HepG2 (cell line): ENCODE measurements around the gene MAGIX. TPM values are rescaled to one million over a fixed set of nuclear protein-coding genes. Genes with fewer than 3 reads are reported as not detected.

Experiments
- ATAC-seq: fragments of 200-7000 bp; cut with Tn5 transposase; 3 replicates; pipeline ENCODE4 v1.9.1; 2020; ENCODE audit warnings: mild to moderate bottlenecking, moderate library complexity
- BruUV-seq: library from RNA; stranded (reverse); fragments of 400-500 nt; replicated peaks from 2 replicates; lab custom pipeline; 2021; lab: Mats Ljungman, UMichigan
- CTCF ChIA-PET: fragments of 300-600 bp; formaldehyde crosslinking; extraction: SDS; loops from one replicate; lab custom pipeline; 2021; ENCODE audit warnings: low total read pairs, inconsistent platforms, low intra/inter-chr PET ratio; lab: Yijun Ruan, JAX
- POLR2A ChIA-PET: fragments of 350-600 bp; sonication (Branson Sonifier 250); formaldehyde crosslinking; loops from one replicate; lab custom pipeline; 2020; ENCODE audit warnings: antibody characterized with exemption, inconsistent platforms; lab: Yijun Ruan, JAX
- DNase-seq: peaks from one replicate; pipeline ENCODE4 v3.0.0-alpha.2; 2015; ENCODE audit warnings: low spot score
- FAIRE-seq: peaks from 3 replicates; lab custom pipeline; 2011; peaks lifted over from hg19 to GRCh38; lab: Jason Lieb, UNC
- H2AFZ ChIP-seq: one replicate; pipeline ENCODE4 v1.6.1; 2011; ENCODE audit warnings: low read length, inconsistent platforms
- H3K27ac ChIP-seq: fragments of 300-600 bp; 3 replicates; pipeline ENCODE4 v1.8.0; 2011; ENCODE audit warnings: mixed run types, mild to moderate bottlenecking, mixed read lengths, low read length, inconsistent platforms; ENCODE audit not compliant: insufficient read depth; ENCODE audit errors: extremely low read length
- H3K27me3 ChIP-seq, 2 experiments: fragments of 200-600 bp in 1 of 2; 2 replicates in 1 of 2; 3 replicates in 1 of 2; pipeline versions ENCODE4 v1.6.0 to v1.8.0; 2011; ENCODE audit warnings: low read length in 2 of 2, mild to moderate bottlenecking in 2 of 2, moderate library complexity in 2 of 2, inconsistent platforms in 1 of 2; ENCODE audit not compliant: insufficient read depth in 2 of 2, control insufficient read depth in 1 of 2
- H3K36me3 ChIP-seq, 2 experiments: fragments of 200-600 bp in 1 of 2; replicated peaks in 1 of 2; 2 replicates in 1 of 2; 3 replicates in 1 of 2; pipeline versions ENCODE4 v1.5.1 to v1.8.0; 2011; ENCODE audit warnings: low read length in 2 of 2, inconsistent platforms in 1 of 2; ENCODE audit not compliant: insufficient read depth in 2 of 2, control insufficient read depth in 1 of 2
- H3K4me1 ChIP-seq: 2 replicates; pipeline ENCODE4 v1.5.1; 2012; ENCODE audit warnings: low read length, inconsistent platforms; ENCODE audit not compliant: insufficient read depth
- H3K4me2 ChIP-seq: 2 replicates; pipeline ENCODE4 v1.6.0; 2011; ENCODE audit warnings: low read depth, low read length, inconsistent platforms
- H3K4me3 ChIP-seq, 3 experiments: fragments of 200-600 bp in 1 of 3; sonication (generic), shearing (Covaris generic) in 1 of 3; replicated peaks in 1 of 3; 2 replicates each; pipeline ENCODE4 v1.5.1; 2011 to 2016; ENCODE audit warnings: low read length in 3 of 3, inconsistent platforms in 2 of 3, low read depth in 2 of 3, mild to moderate bottlenecking in 2 of 3, control low read depth in 1 of 3, mixed read lengths in 1 of 3; ENCODE audit not compliant: insufficient read depth in 1 of 3
- H3K79me2 ChIP-seq: one replicate; pipeline ENCODE4 v1.6.1; 2011; ENCODE audit warnings: low read length, inconsistent platforms; ENCODE audit not compliant: insufficient read depth
- H3K9ac ChIP-seq: 2 replicates; pipeline ENCODE4 v1.6.0; 2011; ENCODE audit warnings: mild to moderate bottlenecking, low read depth, low read length, inconsistent platforms; ENCODE audit not compliant: insufficient read depth
- H3K9me3 ChIP-seq: 2 replicates; pipeline ENCODE4 v1.5.1; 2012; ENCODE audit warnings: mild to moderate bottlenecking, low read length
- H4K20me1 ChIP-seq: 2 replicates; pipeline ENCODE4 v1.6.0; 2011; ENCODE audit warnings: inconsistent platforms, mild to moderate bottlenecking, low read length, moderate library complexity; ENCODE audit not compliant: insufficient read depth
- ATF1 ChIP-seq: IDR thresholded peaks from 2 replicates; pipeline ENCODE4 v1.6.1; 2016; ENCODE audit warnings: mild to moderate bottlenecking, control low read depth
- HNRNPL ChIP-seq: fragments of 200-400 bp; formaldehyde crosslinking; IDR thresholded peaks from 2 replicates; pipeline ENCODE4 v1.6.1; 2017; ENCODE audit warnings: mild to moderate bottlenecking, low read depth, low read length
- IRX3 ChIP-seq: sonication (generic); formaldehyde crosslinking; IDR thresholded peaks from 2 replicates; pipeline ENCODE4 v1.8.1; 2023; ENCODE audit warnings: mild to moderate bottlenecking, low read depth, missing genetic modification reagents, borderline replicate concordance
- KMT2B ChIP-seq: IDR thresholded peaks from 2 replicates; pipeline ENCODE4 v1.6.1; 2016; ENCODE audit warnings: missing genetic modification reagents, missing compliant biosample characterization
- NONO ChIP-seq, 2 experiments: fragments of 450-650 bp in 1 of 2; sonication (generic) in 1 of 2; formaldehyde crosslinking in 1 of 2; IDR thresholded peaks in 1 of 2; conservative IDR thresholded peaks in 1 of 2; 2 replicates each; pipeline versions ENCODE4 v1.6.1 to v1.8.0; 2017 to 2022; ENCODE audit warnings: mild to moderate bottlenecking in 1 of 2, missing genetic modification reagents in 1 of 2, moderate library complexity in 1 of 2
- PLSCR1 ChIP-seq: sonication (generic); formaldehyde crosslinking; IDR thresholded peaks from 2 replicates; pipeline ENCODE4 v1.5.0; 2020; ENCODE audit warnings: missing genetic modification reagents, mild to moderate bottlenecking, borderline replicate concordance
- RBM39 ChIP-seq: fragments of 200-400 bp; formaldehyde crosslinking; IDR thresholded peaks from one replicate; pipeline ENCODE4 v1.6.1; 2018; ENCODE audit warnings: antibody characterized with exemption, mild to moderate bottlenecking, low read depth, low read length; ENCODE audit not compliant: poor library complexity, severe bottlenecking
- RXRA ChIP-seq: sonication (generic); formaldehyde crosslinking; IDR thresholded peaks from 2 replicates; pipeline ENCODE4 v1.5.1; 2020; ENCODE audit warnings: missing genetic modification reagents
- SOX5 ChIP-seq: IDR thresholded peaks from 2 replicates; pipeline ENCODE4 v1.6.1; 2016; ENCODE audit warnings: borderline replicate concordance
- XBP1 ChIP-seq: sonication (generic); formaldehyde crosslinking; IDR thresholded peaks from 2 replicates; pipeline ENCODE4 v1.5.0; 2020; ENCODE audit warnings: missing genetic modification reagents
- ZBTB46 ChIP-seq: sonication (generic); formaldehyde crosslinking; IDR thresholded peaks from 2 replicates; pipeline ENCODE4 v1.4.0; 2020; ENCODE audit warnings: mild to moderate bottlenecking, missing genetic modification reagents, borderline replicate concordance
- ZNF333 ChIP-seq: sonication (generic); formaldehyde crosslinking; IDR thresholded peaks from 2 replicates; pipeline ENCODE4 v1.4.0; 2020; ENCODE audit warnings: mild to moderate bottlenecking, missing genetic modification reagents, borderline replicate concordance
- ZNF761 ChIP-seq: sonication (generic); formaldehyde crosslinking; conservative IDR thresholded peaks from 2 replicates; pipeline ENCODE4 v1.4.0; 2020; ENCODE audit warnings: mild to moderate bottlenecking, missing genetic modification reagents
- ZNF878 ChIP-seq: sonication (generic); formaldehyde crosslinking; IDR thresholded peaks from 2 replicates; pipeline ENCODE4 v1.8.1; 2023; ENCODE audit warnings: mild to moderate bottlenecking, missing genetic modification reagents, moderate library complexity
- WGBS: methylation state at CpG from one replicate; pipeline ENCODE4 v1.1.6; 2017; ENCODE audit warnings: low lambda C conversion rate; 5-methylcytosine and 5-hydroxymethylcytosine counted together
- in situ Hi-C: cut with HindIII; loops from 2 replicates; pipeline ENCODE4 v1.10.0; 2017; ENCODE audit warnings: low pct_unique_long_range_greater_than_20kb; ENCODE audit not compliant: extremely low pct_ligation_motif_present
- intact Hi-C: fragments of 100-400 bp; cut with micrococcal nuclease; formaldehyde crosslinking; loops from one replicate; pipeline ENCODE4 v1.10.0; 2022; ENCODE audit not compliant: unreplicated experiment
- polyA plus RNA-seq, 8 experiments: library from polyadenylated mRNA; depleted of rRNA in 3 of 8; stranded (reverse) in 7 of 8; unstranded in 1 of 8; fragments of >200 nt; fragmentation: Illumina TruSeq in 4 of 8; extraction: Trizol in 4 of 8; gene quantifications; 2 replicates each; pipeline versions ENCODE4 v1.2.1 to v1.2.3, GENCODE V29; 2011 to 2016; ENCODE audit warnings: low read depth in 4 of 8, missing spikeins in 1 of 8, mixed read lengths in 1 of 8; ENCODE audit not compliant: insufficient read depth in 1 of 8
- total RNA-seq, 5 experiments: library from RNA; depleted of rRNA; stranded (reverse); fragments of >200 nt; fragmentation: Illumina TruSeq; extraction: Trizol; gene quantifications; 2 replicates each; pipeline ENCODE4 v1.2.3, GENCODE V29; 2016; ENCODE audit warnings: low read depth in 1 of 5
- TF ChIP-seq, protein P1 (sequence below), 2 experiments: sonication (generic) in 1 of 2; formaldehyde crosslinking in 1 of 2; IDR thresholded peaks; 2 replicates each; pipeline versions ENCODE4 v1.6.1 to v1.9.0; 2014 to 2022; ENCODE audit warnings: antibody characterized with exemption in 1 of 2, borderline replicate concordance in 1 of 2, inconsistent platforms in 1 of 2, low read depth in 1 of 2, missing genetic modification reagents in 1 of 2

MAGIX gene
- total and polyA plus RNA-seq, 2 of the 13 experiments (the other 11 are each of a cell fraction or from before 2014, with no cell fraction given): 0.63 to 1.2 TPM

- no peak for TF ChIP-seq RXRA (CRISPR knock-in tag)
- TF ChIP-seq PLSCR1 (CRISPR knock-in tag): no peak
- no peak for TF ChIP-seq ZNF878 (CRISPR knock-in tag)
Observed at GRCh38 chrX:49147282-49147681, 15.3 kb upstream of the MAGIX start (continued).

GRCh38 chrX:49147936-49148335 is 14.6 kb upstream of the MAGIX start:
- DNase-seq (no peak), FAIRE-seq (no peak)
- H3K79me2 ChIP-seq: no peaks in the 10 kb centered on the region
- H3K4me1 ChIP-seq: peaks cover 25% of the 10 kb centered on the region
- no peaks in the 10 kb centered on the region for H3K36me3 ChIP-seq
- in situ Hi-C loops: no loop called here
- no TSS peak for BruUV-seq
- CTCF ChIA-PET: no interaction called here
- H3K4me3 ChIP-seq: no peak overlapping the region
- intact Hi-C loops: no loop called here
- TF ChIP-seq XBP1 (CRISPR knock-in tag): no peak
- no peak for TF ChIP-seq ZNF761 (CRISPR knock-in tag)
- no peak for TF ChIP-seq ATF1 (CRISPR knock-in tag)
- no peak for TF ChIP-seq ZBTB46 (CRISPR knock-in tag)
- no peak for TF ChIP-seq SOX5
- no peak for TF ChIP-seq RBM39
- no peak for TF ChIP-seq ZNF333 (CRISPR knock-in tag)
- no peak for TF ChIP-seq KMT2B (CRISPR knock-in tag)
- no peak for TF ChIP-seq IRX3 (CRISPR knock-in tag)
- TF ChIP-seq HNRNPL: no peak
- TF ChIP-seq, protein P1, sequence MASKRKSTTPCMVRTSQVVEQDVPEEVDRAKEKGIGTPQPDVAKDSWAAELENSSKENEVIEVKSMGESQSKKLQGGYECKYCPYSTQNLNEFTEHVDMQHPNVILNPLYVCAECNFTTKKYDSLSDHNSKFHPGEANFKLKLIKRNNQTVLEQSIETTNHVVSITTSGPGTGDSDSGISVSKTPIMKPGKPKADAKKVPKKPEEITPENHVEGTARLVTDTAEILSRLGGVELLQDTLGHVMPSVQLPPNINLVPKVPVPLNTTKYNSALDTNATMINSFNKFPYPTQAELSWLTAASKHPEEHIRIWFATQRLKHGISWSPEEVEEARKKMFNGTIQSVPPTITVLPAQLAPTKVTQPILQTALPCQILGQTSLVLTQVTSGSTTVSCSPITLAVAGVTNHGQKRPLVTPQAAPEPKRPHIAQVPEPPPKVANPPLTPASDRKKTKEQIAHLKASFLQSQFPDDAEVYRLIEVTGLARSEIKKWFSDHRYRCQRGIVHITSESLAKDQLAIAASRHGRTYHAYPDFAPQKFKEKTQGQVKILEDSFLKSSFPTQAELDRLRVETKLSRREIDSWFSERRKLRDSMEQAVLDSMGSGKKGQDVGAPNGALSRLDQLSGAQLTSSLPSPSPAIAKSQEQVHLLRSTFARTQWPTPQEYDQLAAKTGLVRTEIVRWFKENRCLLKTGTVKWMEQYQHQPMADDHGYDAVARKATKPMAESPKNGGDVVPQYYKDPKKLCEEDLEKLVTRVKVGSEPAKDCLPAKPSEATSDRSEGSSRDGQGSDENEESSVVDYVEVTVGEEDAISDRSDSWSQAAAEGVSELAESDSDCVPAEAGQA (IDR thresholded peaks at IDR 0.05; ENCODE audit: low read depth): no peak
- TF ChIP-seq, protein P1 (CRISPR knock-in tag; IDR thresholded peaks at IDR 0.05; ENCODE audit: borderline replicate concordance): no peak
- no peak for TF ChIP-seq NONO (IDR thresholded peaks at IDR 0.05)
- TF ChIP-seq NONO (CRISPR knock-in tag; conservative IDR thresholded peaks at IDR 0.05): no peak
- TF ChIP-seq, all 625 proteins: peak for 0
- POLR2A ChIA-PET: no interaction called here
- Histone ChIP-seq H3K27ac (no peak overlapping the region), H3K9me3 (no peaks in the 10 kb centered on the region), H4K20me1 (no peaks in the 10 kb centered on the region), H3K27me3 (no peaks in the 10 kb centered on the region), H3K9ac (no peak overlapping the region), H2AFZ (no peak overlapping the region), H3K4me2 (no peak overlapping the region)
- 99% methylated on average over 13 of the region's 13 CpGs for WGBS
- ATAC-seq: no peak
